ENCODE results near the gene PPIL4.
"Not testable (repeated sequence)": the region's sequence is repeated elsewhere in the genome, so short reads cannot be mapped to it uniquely, and the experiment has no call there.

PPIL4 gene

GRCh38 chr6:149482545-149483333 is 63.1 kb downstream of the PPIL4 start:
- no peak for DNase-seq

GRCh38 chr6:149480502-149481280 is 65.2 kb downstream of the PPIL4 start:
- no peak for DNase-seq

DNA sequence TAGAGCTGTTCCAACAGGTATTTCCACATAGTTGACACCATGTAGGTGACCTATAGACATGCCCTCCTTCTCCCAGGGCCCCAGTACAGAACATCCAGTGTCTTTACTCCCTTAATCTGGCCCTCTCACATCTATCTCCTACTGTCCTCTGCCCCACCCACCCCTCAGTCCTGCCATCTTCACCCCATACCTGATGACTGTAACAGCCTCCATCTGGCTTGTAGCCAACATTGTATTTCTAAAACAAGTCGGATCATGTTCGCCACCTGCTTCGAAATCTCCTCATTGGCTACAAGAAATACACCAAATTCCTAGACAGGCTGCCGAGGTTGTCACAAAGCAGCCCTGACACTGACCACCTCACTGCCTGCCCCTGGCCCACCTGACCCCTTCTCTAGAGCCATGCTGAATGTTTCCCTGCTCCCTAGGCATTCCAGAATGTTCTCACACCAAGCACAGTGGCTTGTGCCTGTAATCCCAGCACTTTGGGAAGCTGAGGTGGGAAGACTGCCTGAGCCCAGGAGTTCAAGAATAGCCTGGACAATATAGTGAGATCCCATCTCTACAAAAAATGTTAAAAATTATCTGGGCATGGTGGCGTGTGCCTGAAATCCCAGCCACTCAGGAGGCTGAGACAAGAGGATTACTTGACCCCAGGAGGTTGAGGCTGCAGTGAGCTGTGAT is 67.1 kb downstream of the PPIL4 start:
- no peak for DNase-seq

- DNase-seq: no peak
Observed at GRCh38 chr6:149477544-149477943, 68.3 kb downstream of the PPIL4 start.

DNA sequence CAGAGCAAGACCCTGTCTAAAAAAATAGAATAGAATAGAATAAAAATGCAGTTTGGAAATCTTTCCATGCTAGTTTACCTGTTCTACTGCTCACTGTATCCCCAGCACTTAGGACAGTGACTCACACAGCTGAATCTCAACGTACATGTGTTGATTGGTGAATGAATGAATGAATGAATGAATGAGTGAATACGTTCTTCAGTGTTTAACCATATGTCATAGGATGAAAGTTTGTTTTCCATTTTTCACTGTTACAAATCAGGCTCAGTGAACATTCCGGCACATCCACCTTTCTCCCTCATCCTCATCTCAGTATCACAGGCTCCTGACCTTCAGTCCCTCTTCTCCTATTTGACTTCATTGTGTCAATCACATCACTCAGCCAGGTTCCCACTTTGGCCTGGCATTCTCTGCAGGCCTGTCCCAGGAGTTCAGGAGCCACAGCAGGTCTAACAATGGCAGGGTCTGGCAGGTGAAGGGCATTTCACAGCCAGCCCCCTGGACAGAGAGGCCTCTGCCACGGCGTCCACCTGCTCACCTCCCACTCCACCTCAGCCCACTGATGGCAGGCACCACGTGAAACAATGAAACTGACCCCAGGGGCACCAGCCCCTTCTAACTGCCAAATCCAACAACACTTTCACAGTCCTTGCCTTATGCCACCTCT is 68.9 kb downstream of the PPIL4 start:
- no peak for DNase-seq

DNA sequence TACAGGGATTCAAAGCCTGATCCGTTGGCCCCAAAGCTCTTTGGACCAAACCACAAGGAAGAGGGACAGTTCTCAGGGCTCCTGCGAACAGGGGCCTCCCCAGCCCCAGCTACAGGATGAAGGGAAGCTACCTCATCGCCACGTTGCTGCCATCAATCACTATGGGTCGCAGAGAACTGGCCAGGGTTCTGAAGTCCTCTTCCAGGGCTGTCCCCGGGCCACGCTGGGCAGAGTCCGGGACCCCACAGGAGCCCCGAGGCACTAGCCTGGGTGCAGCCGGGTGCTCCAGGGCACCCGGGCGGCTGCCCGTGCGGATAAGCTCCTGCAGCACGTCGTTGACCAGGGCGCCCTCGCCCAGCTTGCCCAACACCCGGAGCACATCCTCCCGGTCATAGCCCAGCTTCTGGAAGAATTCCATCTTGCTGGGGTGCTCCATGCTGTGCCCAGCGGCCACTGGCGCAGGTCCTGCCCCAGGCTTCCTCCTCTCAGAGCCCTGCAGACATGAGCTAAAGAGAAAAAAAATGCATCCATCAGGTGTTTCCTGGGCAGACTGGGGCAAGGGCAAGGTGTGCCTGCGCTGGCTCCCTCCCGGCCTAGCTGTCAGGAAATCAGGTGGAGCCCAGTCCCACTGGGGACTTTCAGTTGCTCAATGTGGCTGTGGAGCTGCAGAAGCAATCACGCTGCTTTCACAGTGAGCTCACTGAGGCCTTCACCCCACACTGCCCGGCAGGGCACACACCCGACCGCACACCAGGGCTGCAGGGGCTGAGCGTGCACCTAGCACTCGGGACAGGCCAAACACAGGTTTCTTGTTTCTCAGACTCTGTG is 71.5 kb downstream of the PPIL4 start:
- no peak for DNase-seq

DNA sequence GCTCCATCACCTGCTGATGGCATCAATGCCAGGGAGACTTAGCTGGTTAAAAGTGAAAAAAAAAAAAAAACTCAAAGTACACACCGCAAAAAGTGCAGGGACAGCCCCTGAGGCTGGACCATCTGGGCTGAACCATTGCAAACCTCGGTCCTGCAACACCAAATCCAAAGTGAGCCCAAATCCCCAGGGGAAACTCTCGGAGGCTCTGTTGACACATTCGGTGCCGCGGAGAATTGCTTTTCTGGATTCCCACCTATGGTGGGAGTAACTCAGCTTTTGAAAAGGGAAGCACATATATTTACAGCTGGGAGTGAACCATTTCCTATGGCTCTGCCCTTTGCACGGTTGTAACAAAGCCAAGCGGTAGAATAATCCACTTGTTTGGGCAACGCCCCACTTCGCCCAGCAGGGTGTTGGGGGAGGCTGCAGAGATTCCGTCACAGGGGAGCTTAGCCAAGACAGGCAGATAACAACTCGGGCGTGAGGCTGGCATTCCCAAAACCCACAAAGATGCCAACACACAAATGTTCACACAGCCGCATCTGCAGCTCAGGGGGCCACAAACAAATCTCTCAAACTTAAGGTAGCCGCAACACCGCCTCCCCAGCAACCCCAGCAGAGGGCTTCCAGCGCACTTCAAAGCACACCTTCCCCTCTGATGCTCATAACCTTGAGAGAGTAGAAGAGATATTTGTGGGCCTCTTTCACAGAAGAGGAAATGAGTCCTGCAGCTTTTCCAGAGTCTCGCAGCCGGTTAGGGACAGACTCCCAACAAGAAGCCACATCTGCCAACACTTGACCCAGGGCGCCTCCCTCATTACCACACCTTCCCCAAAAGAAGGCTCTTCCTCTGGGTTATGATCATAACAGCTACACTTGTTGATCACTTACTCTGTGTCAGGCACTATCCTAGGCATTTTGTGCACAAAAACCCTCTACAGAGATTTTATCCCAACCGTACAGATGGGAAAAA is 72.5 kb downstream of the PPIL4 start:
- DNase-seq: no peak

DNA sequence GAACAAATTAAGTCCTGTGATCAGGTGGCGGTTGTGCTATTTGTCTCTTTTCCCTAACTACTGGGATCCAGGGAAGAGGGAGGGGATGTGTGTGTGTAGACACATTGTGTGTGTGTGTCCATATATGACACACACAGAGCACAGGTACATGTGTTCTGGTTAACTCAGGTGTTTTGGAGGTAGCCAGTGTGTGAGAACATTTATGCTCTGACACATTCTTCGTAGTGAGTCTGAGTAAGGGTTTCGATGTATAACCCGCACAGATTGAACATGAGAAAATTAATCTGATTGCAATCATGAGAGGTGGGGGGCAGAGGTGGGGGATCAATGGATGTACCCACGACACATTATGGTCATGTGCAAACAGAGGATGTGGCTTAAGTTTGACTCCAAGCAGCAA is 73.6 kb downstream of the PPIL4 start:
- no peak for DNase-seq

DNA sequence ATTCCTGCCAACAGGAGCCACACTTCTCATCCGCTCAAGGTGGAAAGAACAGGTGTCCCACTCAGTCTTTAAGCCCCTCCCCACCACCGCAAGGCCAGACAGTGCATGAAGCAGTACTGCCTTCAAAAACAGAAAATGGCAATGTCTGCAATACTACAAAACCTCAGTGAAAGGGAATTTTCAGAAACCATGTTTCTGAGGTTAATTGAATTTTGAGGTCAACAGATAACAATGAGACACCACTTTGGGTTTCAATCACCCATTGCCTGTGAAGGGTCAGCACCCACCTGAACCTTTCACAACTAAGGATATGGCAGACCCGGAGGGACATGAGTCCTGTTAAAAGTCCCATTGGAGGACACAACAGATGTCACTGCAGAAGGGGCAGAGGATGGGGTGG is 74.0 kb downstream of the PPIL4 start:
- no peak for DNase-seq

GRCh38 chr6:149470948-149471347 is 74.9 kb downstream of the PPIL4 start:
- DNase-seq: no peak

DNA sequence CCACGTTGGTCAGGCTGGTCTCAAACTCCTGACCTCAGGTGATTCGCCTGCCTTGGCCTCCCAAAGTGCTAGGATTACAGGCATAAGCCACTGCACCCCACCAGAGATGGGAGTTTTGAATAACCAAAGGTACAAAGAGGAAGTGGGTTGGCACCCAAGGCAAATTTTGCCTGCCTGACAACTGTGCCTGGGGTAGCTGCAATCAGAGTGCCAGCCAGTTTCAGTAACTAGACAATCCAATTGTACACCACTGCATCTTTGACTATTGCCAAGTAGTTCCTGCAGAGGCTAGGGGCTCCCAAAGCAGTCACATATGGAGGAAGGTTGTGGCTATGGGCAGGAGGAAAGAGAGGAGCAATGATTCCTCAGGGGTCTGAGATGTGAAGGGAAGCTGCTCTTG is 77.7 kb downstream of the PPIL4 start:
- DNase-seq: no peak

GRCh38 chr6:149467265-149467664 is 78.6 kb downstream of the PPIL4 start:
- DNase-seq: no peak

DNA sequence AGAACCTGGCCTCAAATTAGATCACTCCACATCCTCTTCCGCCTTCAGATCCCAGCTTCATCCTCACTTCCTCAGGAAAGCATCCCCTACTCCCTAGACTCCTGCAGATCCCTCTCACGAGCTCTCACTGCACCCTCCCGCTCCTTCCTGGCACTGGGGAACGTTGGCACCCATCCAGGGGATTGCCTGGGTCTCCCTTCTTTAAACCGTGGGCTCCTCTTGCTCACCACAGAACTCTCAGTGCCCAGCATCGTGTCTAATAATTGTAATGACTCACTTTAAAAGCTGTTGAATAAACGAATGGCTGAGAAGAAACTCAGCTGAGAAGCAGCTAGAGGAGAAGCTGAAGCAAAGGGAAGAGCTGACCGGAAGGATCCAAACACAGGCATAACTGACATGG is 81.4 kb downstream of the PPIL4 start:
- DNase-seq: no peak

DNA sequence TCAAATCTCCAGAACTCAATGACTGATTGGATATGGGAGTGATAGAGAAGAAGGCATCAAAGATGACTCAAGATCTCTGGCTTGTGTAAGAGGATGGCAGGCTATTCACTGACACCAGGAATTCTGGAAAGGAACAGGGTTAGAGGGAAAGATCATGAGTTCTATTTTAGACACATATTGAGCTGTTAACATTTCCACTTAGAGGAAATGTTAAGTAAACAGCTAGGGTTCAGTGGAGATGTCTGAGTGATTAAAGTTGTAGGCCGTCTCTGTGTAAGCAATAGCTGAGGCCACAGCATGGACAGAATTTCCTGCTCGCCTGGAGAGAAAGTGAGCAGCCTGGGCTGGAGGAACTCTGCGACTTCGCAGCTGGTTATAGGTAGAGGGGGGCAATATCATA is 82.1 kb downstream of the PPIL4 start:
- DNase-seq: no peak

DNA sequence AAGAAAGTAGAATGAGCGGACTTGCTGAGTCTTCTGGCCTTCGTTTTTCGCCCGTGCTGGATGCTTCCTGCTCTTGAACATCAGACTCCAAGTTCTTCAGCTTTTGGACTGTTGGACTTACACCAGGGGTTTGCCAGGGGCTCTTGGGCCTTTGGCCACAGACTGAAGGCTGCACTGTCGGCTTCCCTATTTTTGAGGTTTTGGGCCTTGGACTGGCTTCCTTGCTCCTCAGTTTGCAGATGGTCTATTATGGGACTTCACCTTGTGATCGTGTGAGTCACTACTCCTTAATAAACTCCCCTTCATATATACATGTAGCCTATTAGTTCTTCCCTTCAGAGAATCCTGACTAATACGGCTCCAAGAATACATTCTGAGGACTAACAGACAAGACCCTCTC is 83.1 kb downstream of the PPIL4 start:
- DNase-seq: not testable (repeated sequence)

DNA sequence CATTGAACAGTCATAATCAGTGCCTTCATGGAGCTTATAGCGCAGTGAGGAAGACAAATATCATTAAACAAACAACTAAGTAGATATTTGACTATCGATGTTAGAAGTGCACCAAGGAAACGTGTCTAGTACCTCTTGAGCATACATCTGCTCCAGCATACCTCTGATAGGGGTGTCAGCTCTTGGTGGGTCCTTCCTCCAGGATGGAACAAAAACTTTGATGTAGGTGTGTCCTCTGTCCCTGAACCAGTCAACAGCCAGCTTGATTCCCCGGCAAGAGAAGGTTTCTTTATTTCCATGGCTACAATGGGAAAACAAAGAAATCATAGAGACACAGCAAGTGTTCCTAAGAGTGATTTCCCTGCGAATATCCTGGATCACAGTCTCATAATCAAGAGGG is 84.2 kb downstream of the PPIL4 start:
- DNase-seq: no peak

- DNase-seq: not testable (repeated sequence)
Observed at GRCh38 chr6:149460249-149460648, 85.6 kb downstream of the PPIL4 start.

DNA sequence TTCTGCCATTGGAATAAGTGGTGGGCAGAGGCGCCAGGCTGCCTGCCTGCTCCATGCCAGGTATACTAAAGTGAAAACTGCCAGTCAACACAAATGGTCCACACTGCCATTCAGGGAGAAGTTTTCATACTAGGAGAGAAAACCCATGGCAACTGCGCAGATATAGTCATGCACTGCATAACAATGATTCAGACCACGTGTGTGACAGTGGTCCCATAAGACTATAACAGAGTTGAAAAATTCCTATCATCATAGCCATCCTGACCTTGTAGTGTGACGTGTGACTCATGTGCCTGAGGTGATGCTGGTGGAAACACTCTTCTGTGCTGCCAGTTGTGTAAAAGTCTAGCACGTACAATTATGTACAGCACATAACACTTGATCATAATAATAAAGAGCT is 86.1 kb downstream of the PPIL4 start:
- no peak for DNase-seq

- no peak for DNase-seq
Observed at GRCh38 chr6:149458806-149459205, 87.0 kb downstream of the PPIL4 start.

GRCh38 chr6:149458196-149458595 is 87.6 kb downstream of the PPIL4 start:
- DNase-seq: no peak

- DNase-seq: no peak
Observed at GRCh38 chr6:149457316-149457884, 88.4 kb downstream of the PPIL4 start.
